ENCODE results near the gene PREX1. TPM values are rescaled to one million over a fixed set of nuclear protein-coding genes. Genes with fewer than 3 reads are reported as not detected.
"Not testable (repeated sequence)": the region's sequence is repeated elsewhere in the genome, so short reads cannot be mapped to it uniquely, and the experiment has no call there.

The PREX1 gene
- total RNA-seq, 1 donor = 57.4 TPM

GRCh38 chr20:48763216-48763914 is 64.4 kb downstream of the PREX1 start:
- DNase-seq (ENCODE audit: low read depth) = no peak
- no peak overlapping the region for H3K4me3 ChIP-seq (ENCODE audit: low read depth, low read length)
- TF ChIP-seq CTCF (IDR thresholded peaks at IDR 0.05; ENCODE audit: insufficient read depth, low read depth, low read length) = no peak

- no peak for DNase-seq (ENCODE audit: low read depth)
- H3K4me3 ChIP-seq (ENCODE audit: low read depth, low read length) = no peak overlapping the region
- TF ChIP-seq CTCF (IDR thresholded peaks at IDR 0.05; ENCODE audit: insufficient read depth, low read depth, low read length) = no peak
These were observed 65.9 kb downstream of the PREX1 start for GRCh38 chr20:48761874-48762273.

DNA sequence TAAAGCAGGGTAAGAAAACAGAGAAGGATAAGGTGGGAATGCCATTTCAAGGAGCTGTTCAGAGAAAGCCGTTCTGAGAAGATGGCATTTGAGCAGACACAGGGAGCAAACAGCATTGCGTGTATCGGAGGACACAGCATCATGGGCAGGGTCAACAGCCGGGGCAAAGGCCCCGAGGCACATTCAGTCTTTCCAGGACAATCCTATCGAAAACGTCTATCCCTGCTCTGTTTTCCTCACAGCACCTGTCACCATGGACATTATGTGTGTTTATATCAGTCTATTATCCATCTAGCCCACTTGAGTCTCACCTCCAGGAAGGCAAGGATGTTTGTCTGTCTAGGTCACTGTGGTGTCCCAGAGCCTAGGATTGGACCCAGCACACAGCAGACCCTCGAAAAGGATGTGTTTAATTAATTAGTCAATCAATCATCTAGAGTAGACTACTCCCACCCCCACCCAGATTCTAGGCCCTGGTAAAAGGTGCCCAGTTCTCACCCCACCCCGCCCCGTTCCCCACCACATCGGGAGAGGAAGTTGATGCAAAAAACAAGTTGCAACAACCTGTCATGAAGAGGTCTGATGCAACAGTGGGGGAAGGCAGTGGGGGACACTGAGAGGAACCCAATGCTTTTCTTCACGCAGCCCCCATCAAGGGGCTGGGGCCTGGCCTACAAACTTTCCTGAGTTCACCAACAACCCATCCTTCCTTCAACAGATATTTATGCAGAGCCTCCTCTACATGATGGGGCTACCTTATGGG is 66.6 kb downstream of the PREX1 start:
- no peak for TF ChIP-seq CTCF (IDR thresholded peaks at IDR 0.05; ENCODE audit: insufficient read depth, low read depth, low read length)
- no peak for DNase-seq (ENCODE audit: low read depth)
- H3K4me3 ChIP-seq (ENCODE audit: low read depth, low read length) = no peak overlapping the region

- no peak overlapping the region for H3K4me3 ChIP-seq (ENCODE audit: low read depth, low read length)
- DNase-seq (ENCODE audit: low read depth) = peak; percentile 12
- no peak for TF ChIP-seq CTCF (IDR thresholded peaks at IDR 0.05; ENCODE audit: insufficient read depth, low read depth, low read length)
These were observed 67.3 kb downstream of the PREX1 start for GRCh38 chr20:48760403-48760983.

GRCh38 chr20:48759631-48760245 is 68.1 kb downstream of the PREX1 start:
- DNase-seq (ENCODE audit: low read depth) = no peak
- H3K4me3 ChIP-seq (ENCODE audit: low read depth, low read length) = no peak overlapping the region
- no peak for TF ChIP-seq CTCF (IDR thresholded peaks at IDR 0.05; ENCODE audit: insufficient read depth, low read depth, low read length)

- no peak overlapping the region for H3K4me3 ChIP-seq (ENCODE audit: low read depth, low read length)
- no peak for DNase-seq (ENCODE audit: low read depth)
- TF ChIP-seq CTCF (IDR thresholded peaks at IDR 0.05; ENCODE audit: insufficient read depth, low read depth, low read length) = no peak
These were observed 69.5 kb downstream of the PREX1 start for GRCh38 chr20:48758206-48758820.

- DNase-seq (ENCODE audit: low read depth); H3K4me3 ChIP-seq (ENCODE audit: low read depth, low read length): not testable (repeated sequence)
These were observed 71.0 kb downstream of the PREX1 start for GRCh38 chr20:48756774-48757173.
